Testis (tissue), 2 donors: Measurements from ENCODE around the gene MTMR3.

ENCODE experiments used
- POLR2A ChIP-seq: fragments of 450-650 bp; IDR thresholded peaks from one replicate; pipeline ENCODE4 v1.6.1; 2017; ENCODE audit warnings: antibody characterized with exemption, mild to moderate bottlenecking, moderate library complexity
- TF ChIP-seq, protein P1 (sequence below), 3 experiments: fragments of 450-650 bp in 2 of 3; fragments of 200-600 bp in 1 of 3; sonication (generic) in 1 of 3; IDR thresholded peaks; one replicate each; pipeline ENCODE4 v1.5.1; 2016 to 2019; ENCODE audit warnings: antibody characterized with exemption in 3 of 3, mild to moderate bottlenecking in 2 of 3, moderate library complexity in 1 of 3

- TF ChIP-seq, protein P1, sequence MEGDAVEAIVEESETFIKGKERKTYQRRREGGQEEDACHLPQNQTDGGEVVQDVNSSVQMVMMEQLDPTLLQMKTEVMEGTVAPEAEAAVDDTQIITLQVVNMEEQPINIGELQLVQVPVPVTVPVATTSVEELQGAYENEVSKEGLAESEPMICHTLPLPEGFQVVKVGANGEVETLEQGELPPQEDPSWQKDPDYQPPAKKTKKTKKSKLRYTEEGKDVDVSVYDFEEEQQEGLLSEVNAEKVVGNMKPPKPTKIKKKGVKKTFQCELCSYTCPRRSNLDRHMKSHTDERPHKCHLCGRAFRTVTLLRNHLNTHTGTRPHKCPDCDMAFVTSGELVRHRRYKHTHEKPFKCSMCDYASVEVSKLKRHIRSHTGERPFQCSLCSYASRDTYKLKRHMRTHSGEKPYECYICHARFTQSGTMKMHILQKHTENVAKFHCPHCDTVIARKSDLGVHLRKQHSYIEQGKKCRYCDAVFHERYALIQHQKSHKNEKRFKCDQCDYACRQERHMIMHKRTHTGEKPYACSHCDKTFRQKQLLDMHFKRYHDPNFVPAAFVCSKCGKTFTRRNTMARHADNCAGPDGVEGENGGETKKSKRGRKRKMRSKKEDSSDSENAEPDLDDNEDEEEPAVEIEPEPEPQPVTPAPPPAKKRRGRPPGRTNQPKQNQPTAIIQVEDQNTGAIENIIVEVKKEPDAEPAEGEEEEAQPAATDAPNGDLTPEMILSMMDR (IDR thresholded peaks at IDR 0.05): no peak
- no peak for TF ChIP-seq POLR2A
Observed at GRCh38 chr22:29954203-29954855, 71.4 kb downstream of the MTMR3 start.
